ENCODE data around the gene SNX15.
A peak's percentile ranks its signal among the peaks of the same experiment; 100 is the strongest.

The SNX15 gene

DNA sequence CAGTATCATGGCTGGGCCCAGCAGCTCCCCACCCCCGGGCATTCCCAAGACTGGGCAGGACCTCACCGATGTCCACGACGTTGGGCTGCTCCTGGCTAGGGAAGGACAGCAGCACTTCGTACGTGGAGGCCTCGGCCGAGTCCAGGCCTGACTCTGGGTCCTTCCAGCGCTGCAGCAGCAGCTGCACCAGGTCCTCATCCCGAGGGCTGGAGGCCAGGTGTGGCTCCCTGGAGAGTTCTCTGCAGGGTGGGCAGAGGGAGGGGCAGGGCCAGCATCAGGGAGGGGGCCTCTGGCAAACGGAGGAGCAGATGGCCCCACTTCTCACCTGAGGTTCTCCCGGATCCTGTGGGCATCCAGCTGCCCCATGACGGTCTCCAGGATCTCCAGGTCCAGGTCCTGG, 30.8 kb downstream of the SNX15 start:
- DNase-seq: no peak

DNA sequence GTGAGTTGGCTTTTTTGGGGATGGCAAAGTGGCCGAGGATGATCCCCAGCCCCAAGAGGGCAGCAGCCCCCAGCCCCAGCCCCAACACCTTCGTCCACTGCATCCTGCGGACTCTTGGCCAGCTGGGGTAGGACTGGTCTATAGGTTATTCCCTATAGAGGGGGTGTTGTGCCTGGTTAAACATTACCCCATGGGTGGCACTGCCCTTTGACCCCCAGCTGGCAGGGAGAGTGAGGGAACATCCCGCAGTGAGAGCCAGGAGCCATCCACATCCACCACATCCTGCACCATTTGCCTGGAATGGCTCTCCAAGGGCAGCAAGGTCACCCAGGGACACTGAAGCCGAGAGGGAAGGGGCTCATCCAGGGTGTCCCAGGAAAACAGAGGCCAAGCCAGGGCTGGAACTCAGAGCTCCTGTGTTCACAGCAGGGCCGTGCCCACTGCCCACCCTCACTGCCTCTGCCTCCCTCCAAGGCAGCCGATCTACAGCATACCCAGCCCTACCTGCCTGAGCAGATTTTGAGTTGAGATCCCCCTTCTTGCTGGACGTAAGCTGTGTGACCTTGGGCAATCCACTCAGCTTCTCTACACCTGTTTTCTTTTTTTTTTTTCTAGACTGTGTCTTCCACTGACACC, 31.3 kb downstream of the SNX15 start, which contains the start of gene NAALADL1:
NAALADL1 (minus strand) TSS at position 135 of the 636 bp plus-strand sequence; CDS start at position 103, 32 bp downstream.
- DNase-seq: no peak

DNA sequence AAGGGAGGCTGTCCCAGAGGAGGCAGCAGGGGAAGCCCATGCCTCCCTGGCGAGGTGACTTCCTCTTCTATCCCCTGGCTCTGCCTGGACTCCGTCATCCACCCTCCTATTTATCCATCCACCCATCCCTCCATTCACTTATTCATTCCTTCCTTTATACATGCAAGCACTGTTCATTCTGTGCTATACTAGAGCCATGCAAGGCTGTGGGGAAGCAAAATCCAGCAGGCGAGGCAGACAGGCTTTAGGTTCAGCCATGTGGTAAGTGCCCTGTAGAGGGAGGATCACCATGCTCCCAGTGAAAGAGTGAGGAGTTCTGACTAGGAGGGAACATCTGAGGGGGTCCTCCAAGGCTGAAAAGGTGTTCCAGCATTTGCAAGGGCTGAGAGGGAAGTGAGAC, 32.3 kb downstream of the SNX15 start:
- no peak for DNase-seq

DNA sequence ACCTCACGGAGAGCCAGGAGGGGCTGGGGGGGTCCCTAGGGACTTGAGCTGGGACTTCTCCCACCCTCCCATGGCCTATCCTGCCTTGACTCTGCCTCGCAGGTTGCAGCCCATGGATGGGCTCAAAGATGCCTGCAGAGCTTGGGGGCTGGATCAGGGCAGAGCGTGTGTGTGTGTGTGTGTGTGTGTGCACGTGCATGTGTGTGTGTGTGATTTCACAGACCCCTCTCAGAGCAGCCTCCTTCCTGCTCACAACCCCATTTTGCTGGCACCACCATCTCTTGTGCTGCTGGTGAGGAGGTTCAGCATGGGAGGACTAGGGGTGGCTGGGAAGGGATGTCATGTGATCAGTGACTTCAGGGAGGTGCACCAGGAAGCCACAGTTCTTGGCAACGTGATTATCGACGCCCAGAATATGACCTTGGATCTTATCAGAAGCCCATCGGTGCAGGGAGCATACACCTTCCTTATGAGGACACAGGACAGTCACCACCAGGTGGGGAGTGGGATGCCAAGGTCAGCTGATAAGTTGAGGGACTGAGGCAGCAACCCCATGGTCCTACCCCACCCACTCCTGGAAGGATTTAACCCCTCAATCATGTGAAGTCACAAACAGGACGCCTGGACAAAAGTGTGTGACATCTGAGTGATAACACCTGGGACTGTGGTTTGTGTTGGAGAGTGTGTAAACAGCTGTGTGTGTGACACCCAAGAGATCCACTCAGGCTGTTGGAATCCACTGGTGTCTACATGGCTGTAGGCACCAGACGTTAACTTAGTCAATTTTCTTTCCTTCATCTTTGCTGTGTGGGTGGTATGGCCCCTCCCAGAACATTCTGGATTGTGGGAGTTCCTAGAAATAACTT, 33.0 kb downstream of the SNX15 start:
- DNase-seq: no peak

DNA sequence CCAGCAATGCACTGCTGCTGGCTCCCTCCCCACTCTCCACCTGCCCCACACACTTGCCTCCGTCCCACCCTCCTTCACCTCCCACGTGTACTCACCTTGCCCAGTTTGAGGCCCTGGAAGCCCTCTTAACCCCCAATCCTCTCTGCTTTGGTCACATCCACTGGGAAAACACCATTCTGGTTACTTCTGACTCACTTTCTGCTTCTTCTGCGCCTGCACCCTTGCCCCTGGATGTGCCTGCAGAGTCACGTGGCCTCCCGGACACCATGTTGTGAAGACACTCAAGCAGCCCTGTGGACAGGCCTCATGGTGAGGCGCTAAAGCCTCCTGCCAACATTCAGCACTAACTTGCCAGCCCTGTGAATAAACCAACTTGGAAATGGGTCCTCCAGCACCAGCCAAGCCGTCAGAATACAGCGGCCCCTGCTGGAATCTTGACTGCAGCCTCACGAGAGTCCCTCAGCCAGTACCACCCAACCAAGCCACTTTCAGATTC, 33.7 kb downstream of the SNX15 start:
- DNase-seq: no peak

DNA sequence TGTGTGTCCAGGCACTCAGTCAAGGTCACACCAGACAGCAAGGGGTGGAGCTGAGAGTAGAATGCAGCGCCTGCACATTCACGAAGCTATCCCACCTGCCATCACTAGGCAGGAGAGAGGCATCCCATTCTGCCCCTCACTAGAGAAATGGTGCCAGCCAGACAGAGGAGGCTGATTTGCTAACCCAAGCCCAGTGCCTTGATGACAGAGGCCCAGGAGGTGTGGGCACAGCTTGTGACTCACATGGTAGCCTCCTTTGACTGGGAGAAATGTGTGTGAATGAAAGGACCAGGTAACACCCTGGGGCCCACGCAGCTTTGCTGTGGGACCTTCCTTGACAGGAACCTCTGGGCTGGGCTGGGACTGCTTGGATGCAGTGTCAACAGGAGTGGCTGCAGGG, 36.3 kb downstream of the SNX15 start:
- DNase-seq: no peak

DNA sequence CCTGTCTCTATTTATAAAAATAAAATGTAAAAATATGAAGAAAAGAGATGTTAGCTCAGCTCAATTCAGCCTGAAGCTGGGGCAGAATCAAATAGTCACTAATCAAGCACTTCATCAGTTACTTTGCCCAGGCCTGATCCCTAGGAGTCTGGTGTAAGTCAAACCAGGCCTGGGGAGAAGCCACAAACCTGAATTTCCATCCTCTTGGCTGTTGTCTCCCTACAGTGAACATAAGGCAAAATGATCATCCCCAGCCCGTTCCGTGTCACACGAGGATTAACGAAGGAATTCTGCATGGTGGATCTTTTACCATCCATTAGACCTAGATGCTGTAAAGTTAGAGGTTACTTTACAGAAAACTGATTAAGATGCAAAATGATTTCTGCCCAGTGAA, 37.6 kb downstream of the SNX15 start:
- DNase-seq: no peak

DNA sequence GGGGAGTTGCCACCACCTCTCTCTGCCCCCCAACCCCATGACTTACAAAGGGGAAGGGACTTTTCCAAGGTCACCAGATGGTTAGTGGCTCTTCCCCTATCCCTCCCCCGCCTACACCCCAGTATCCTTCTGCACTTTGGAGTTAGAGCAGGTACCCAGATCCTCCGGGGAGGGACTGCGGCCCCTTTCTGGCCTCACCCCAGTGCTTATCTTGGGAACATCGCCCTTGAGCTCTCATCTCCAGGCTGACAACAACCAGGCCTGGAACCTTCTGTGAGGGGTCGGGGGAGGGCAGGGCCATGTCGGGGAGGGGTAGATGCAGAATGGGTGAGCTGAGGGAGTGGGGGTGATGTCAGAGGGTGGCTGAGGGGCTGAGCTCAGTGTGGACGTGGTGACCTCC, 38.6 kb downstream of the SNX15 start:
- no peak for DNase-seq

DNA sequence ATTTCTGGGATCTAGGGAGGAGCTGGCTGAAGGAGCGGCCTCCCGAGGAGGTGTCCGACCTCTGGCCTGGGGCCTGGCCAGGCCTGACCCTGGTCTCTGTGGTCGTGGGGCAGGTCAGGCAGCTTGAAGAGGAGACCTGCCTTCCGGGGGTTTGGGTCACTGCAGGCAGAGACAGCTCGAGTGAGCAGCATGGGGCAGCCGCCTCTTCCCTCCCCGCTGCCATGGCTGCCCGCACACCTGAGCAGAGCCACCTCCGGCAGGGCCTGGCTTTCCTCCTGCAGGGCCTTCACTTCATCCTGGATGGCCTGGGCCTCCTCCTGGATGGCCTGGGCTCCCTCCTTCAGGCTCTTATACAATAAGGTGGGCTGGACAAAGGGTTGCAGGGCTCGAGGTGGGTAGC, 39.1 kb downstream of the SNX15 start:
- no peak for DNase-seq

DNA sequence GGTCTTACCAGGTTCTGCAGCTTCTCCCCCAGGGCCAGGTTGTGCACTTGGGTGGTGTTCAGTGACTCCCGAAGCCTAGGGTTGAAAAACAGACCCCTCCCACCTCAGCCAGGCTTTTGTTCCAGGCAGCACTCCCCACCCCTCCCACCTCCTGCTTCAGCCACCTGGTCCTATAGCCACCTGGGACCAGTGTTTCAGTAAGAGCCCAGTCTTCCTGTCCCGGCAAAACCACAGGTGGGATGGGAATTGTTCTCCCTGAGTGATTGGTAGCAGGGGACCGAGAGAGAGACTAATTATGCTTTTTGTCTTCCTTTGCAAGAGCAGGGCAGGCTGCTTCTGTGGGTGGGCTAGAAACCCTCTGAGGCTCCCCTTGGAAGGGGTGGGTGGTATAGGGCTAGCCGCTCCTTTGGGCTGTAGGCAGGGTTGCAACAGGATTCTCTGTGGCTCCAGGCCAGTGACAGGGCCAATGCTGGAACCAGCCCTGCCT, 39.6 kb downstream of the SNX15 start:
- DNase-seq: no peak

DNA sequence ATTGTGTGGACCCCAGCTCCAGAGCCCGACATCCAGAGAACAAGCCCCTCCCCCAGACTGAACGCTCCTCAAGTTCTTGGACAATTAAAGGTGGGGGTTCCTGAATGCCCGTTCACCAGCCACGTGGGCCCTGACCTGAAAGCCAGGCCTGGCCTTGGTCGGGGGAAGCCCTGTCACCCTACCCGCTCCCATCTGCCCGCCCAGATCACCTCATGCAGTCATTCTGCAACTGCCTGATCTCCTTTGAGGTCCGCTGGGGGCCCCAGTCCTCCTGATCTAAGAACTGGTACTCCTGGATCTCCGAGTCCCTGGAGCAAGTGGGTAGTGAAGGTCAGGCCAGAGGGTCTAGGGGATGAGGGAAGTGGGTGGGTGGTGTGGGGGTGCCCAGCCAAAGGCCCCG, 40.2 kb downstream of the SNX15 start:
- no peak for DNase-seq

DNA sequence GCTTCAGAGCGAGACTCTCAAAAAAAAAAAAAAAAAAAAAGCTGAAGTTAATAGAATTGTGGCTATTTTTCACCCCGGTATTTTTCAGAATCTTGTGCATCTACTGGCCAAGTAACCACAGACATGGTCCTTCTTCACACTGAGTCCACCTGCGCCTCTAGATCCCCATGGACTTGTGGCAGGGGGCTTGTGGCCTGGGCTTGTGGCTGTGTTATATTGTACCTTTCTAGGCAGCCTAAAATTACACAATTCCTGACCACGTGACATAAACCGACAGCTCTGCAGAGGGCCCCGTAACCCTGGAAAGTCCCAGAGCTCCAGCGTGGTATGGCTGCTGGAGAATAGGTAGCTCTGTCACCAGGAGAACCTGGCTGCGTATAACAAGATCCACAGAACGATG, 42.0 kb downstream of the SNX15 start:
- DNase-seq: no peak

DNA sequence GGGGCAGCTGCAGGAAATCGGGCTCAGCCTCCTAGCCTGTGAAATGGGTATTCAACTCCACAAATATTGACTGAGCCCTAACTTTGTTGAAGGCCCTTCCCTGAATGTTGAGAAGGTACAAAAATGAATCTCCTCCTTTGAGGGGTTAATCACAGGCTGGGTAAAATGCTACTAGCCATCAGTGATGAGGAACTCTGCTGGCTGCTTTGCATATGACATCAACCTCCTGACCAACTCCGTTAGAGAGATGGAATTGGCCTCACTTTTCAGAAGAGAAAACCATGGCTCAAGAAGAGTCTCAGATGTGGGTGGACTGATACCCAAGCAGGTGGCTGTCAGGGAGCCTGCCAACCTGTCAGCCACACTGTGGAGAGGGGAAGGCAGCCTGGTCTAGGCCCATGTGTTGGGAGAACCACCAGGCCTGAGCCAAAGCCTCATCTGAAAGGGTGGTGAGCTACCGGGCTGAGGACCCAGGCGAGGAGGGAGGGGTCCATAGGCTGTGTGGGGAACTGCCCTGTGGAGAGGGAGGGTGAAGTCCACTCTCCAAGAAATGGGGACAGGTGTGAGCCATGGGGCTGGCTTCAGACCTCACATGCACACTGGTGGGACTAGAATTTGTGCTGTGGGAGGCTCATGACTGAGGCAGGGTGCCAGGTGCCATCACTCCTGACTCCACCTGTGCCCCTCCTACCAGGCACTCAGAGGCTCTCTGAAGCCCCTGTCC, 44.8 kb downstream of the SNX15 start:
- no peak for DNase-seq

DNA sequence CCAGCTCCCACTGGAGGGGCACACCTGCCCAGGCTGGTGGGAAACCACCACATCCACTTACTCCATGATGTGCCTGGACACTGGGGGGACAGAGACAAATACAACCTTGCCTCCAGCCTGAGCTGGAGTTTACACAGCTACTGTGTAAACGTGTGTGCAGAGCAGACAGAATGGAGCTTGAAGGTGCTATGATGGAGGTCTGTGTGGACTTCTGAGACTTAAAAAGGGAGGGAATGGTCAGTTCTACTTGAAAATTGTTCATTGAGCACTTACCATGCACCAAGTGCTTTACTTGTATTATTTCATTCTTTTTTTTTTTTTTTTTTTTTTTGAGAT, 45.4 kb downstream of the SNX15 start:
- no peak for DNase-seq

DNA sequence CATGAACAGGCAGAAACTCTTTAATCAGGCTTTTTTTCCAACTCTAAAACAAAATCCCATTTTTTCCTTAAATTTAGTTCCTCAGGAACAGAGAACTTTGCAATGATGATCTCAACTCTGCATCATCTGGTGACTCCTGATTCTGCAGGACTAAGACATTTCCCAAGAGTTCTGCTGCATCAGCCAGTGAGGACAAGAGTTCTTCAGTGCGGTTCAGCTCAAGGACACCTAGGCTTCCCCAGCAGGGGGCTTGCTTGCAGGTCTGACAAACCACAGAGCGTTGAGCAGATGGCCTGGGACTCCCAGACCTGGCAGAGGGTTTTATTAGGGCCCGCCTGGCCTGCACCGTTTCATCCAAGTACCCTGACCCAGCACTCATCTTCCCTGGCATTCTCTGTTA, 50.2 kb downstream of the SNX15 start:
- DNase-seq: no peak

DNA sequence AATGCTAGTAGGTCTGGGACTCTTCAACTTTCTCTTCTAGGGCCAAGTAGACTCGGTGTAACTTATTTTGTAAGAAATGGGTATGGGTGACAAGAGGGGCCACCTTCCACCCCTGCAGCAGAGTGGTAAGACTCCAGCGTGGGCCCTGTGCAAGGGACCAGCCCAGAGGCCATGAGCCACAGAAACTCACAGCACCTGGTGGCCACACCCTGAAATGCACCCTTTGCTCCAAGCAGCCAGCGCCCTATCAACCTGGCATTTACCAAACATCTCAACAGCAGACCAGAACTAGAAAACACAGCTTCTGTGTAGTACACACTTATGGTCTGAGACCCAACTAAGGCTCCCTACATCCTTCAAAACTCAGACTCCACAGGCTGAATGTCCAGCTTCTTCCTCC, 50.9 kb downstream of the SNX15 start:
- DNase-seq: no peak

DNA sequence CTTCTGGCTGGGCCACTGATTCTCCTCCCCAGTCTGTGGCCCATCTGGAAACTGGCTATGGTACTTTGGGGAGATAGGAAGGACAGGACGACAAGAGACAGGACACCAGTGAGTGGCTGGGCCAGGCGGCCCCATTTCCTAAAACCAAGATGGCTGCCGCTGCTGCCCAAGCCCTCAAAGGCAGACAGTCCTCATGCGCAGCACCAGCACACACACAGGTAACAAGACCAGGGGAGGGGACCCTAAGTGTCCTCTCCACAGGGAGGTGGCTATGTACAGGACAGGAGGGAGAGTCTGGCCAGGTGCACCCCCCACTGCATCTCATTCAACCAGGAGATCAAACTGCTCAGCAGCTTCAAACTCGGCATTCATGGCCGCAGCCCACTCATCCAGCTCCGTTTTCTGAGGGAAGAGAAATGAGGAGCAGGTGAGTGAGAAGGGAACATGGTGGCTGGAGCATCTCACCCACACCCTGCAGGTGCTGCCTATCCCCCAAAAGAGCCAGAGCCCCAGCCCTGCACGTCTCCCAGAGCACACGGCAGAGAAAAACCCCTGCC, 51.6 kb downstream of the SNX15 start:
- no peak for DNase-seq

DNA sequence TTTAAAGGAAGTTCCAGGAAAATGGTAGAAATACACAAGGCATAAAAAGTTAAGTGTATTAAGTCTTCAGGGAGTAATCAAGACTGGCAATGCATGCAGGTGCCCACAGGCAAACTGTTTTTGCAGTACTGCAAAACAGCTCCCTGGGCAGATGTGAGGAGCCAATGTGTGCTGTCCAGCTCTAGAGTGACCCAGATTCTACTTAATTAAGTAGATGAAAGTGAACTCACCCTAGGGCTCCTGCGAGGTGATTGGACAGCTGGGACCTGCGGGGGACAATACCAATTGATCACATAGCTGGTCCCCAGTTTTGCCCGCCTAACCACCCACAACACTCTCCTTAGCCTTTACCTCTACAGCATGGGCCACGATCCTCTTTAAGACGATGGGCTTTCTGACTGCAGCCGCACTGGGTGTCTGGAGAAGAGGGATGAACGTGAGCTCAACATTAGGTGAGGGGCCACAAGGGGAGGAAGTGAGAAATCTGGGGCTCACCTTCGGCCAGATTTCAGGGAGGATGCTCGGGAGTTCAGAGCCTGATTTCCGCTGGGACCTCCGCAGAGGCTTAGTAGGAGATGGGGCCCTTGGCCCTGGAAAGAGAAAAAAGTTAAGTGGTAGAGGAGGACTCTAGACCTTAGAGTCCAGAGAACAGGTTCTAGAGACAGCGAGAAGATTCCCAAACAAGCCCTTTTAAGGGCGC, 56.0 kb downstream of the SNX15 start:
- DNase-seq: no peak

DNA sequence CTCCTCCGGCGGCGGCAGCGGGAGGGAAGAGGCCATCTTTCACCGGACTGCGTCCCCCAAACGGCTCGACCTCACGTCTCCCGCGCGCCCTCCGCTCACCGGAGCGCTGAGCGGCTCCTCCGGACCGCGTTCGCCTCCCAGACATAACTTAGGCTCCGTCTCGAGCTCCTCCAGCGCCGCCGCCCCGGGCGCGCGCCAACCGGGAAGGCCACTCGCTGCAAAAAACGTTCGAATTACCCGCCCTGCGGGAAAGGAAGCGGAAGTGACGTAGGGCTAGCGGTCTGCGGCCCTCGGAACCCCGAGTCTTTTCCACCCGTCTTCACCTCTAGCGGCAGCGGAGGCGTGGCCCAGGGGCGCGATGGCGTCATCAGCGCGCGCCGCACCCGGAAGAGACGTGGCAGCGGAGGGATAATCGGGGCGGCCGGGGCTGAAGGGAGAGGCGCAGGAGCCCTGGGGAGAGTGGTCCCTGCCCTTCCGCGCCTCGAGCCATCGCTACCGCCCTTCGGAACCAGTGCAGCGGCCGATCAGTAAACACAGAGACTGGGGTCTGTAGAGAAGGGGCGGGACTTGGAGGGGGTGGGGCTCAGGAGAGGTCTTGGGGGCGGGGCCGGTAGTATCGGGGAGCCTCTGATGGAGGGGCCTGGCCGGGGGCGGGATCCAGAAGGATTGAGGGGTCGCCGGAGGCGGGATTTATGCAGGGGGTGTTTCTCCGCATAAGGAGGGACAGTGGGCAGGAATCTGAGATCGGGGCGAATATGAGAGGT, 56.8 kb downstream of the SNX15 start, which contains the start of the genes CDCA5 and ZFPL1:
CDCA5 (minus strand) TSS at position 207 of the 764 bp plus-strand sequence; CDS start at position 145, 62 bp downstream.
ZFPL1 (plus strand) TSS at position 389 of the 764 bp plus-strand sequence. CDS start 477 bp downstream, outside the sequence.
- DNase-seq: peak; percentile 45 to 97 (median 92)

DNA sequence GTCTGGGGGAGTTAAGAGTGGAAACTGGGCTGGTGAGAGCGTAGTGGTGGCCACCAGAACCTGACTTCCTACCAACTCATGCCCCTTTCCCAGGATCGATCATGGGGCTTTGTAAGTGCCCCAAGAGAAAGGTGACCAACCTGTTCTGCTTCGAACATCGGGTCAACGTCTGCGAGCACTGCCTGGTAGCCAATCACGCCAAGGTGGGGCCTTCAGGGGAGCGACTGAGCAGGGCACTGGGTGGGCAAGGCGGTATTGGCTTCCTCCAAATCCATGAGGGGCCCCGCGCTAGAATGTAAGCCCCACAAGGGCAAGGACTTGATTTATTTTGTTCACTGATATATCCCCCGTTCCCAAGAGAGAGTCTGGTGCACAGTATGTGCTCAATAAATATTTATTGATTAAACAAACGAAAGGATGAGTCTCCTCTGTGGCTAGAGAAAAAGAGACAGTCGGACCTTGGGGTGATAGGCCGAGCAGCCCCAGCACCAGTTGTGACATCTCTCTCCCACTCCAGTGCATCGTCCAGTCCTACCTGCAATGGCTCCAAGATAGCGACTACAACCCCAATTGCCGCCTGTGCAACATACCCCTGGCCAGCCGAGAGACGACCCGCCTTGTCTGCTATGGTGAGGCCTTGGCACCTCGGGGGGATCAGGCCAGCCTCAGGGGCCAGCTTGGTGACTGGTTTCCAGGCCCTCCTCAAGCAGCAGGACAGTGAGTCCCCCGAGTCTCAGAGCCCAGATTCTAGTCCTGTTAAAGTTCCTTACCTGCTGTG, 57.5 kb downstream of the SNX15 start:
- no peak for DNase-seq
